ENCODE data around the gene CSNK2B. TPM values are rescaled to one million over a fixed set of nuclear protein-coding genes. Genes with fewer than 3 reads are reported as not detected.

CSNK2B gene
- total and polyA plus RNA-seq, 10 of the 15 experiments (the other 5 are each of a cell fraction or from before 2014, with no cell fraction given): 56.3 to 405 (median 286) TPM

- ChIA-PET CTCF (interaction anchor here (0.9 to 3.0 kb wide), 11 partner anchors 22 to 81 kb away, joined by 3 to 17 read pairs (median 4); partner anchors contain the start of genes ABHD16A, ATP6V1G2, BAG6 and LY6G5C), RAD21 (ENCODE audit: unreplicated experiment) (interaction anchor here (0.6 to 2.6 kb wide), 7 partner anchors 23 to 208 kb away, joined by 3 to 11 read pairs (median 3); partner anchors contain the start of genes ATP6V1G2, BAG6, NFKBIL1 and TNF), POLR2A (interaction anchor here (0.6 to 5.2 kb wide), 19 partner anchors 12 to 313 kb away, joined by 3 to 58 read pairs (median 3); partner anchors contain the start of genes ABHD16A, APOM, BAG6 and C6orf47), SMC1A (ENCODE audit: uncharacterized antibody, unreplicated experiment) (interaction anchor here (0.7 to 2.9 kb wide), 16 partner anchors 12 to 241 kb away, joined by 3 to 15 read pairs (median 4); partner anchors contain the start of genes BAG6, C6orf47, DDX39B and GPANK1)
- Histone ChIP-seq H3K4me3 (peak overlapping the region; percentile 86), H2AFZ (ENCODE audit: control insufficient read depth, low read depth, low read length) (no peak overlapping the region), H3K4me1 (ENCODE audit: control insufficient read depth, insufficient read depth, low read length) (peaks cover 3% of the 10 kb centered on the region), H3K9me3 (replicated peaks; ENCODE audit: control insufficient read depth, insufficient read depth, low read length) (no peaks in the 10 kb centered on the region), H3K27me3 (replicated peaks in 1 of 2; ENCODE audit: control insufficient read depth in 2 of 2, insufficient read depth in 2 of 2, low read length in 1 of 2) (no peaks in the 10 kb centered on the region), H4K20me1 (ENCODE audit: control insufficient read depth, insufficient read depth) (peaks cover 4% of the 10 kb centered on the region; the same call in 1 of the 2 replicates), H3K27ac (ENCODE audit: control insufficient read depth, insufficient read depth) (peak overlapping the region; percentile 96), H3K36me3 (ENCODE audit: control insufficient read depth in 2 of 2, insufficient read depth in 2 of 2, low read length in 1 of 2) (peaks cover 26 to 32% of the 10 kb centered on the region in 2 experiments), H3K4me2 (ENCODE audit: control insufficient read depth, insufficient read depth) (peak overlapping the region; percentile 74), H3K9ac (ENCODE audit: control insufficient read depth, insufficient read depth, low read length) (peak overlapping the region; percentile 99), H3K79me2 (ENCODE audit: control insufficient read depth, insufficient read depth, low read length) (peaks cover 39% of the 10 kb centered on the region)
- in situ Hi-C loops (cut with MboI) (no loop called here), intact Hi-C loops (cut with micrococcal nuclease; ENCODE audit: unreplicated experiment) (no loop called here)
- TF ChIP-seq POU2F2 (IDR thresholded peaks at IDR 0.05; ENCODE audit: borderline replicate concordance, low read depth, low read length) (no peak), YBX1 (IDR thresholded peaks at IDR 0.05) (no peak), ELK1 (IDR thresholded peaks at IDR 0.05; ENCODE audit: low read depth, low read length) (no peak)
- no TSS peak for BruUV-seq (replicated peaks)
- WGBS (ENCODE audit: insufficient coverage, insufficient replicate concordance, low lambda C conversion rate, missing lambda C conversion rate): 7% methylated on average over 4 of the region's 4 CpGs
- DNase-seq (ENCODE audit: low read depth, low spot score): no peak
- no peak for FAIRE-seq
- ATAC-seq: no peak
Observed at GRCh38 chr6:31621991-31622390, 43.9 kb upstream of the CSNK2B start.

- no peak for DNase-seq (ENCODE audit: low read depth, low spot score)
- BruUV-seq (replicated peaks): no TSS peak
- ChIA-PET RAD21 (ENCODE audit: unreplicated experiment) (interaction anchor here (0.7 to 2.6 kb wide), 6 partner anchors 29 to 147 kb away, joined by 3 to 11 read pairs (median 4); partner anchors contain the start of genes ATP6V1G2, BAG6, NFKBIL1 and TNF), SMC1A (ENCODE audit: uncharacterized antibody, unreplicated experiment) (interaction anchor here (0.7 to 2.9 kb wide), 14 partner anchors 10 to 240 kb away, joined by 3 to 15 read pairs (median 3); partner anchors contain the start of genes BAG6, C6orf47, GPANK1 and NEU1), POLR2A (interaction anchor here (0.6 to 5.2 kb wide), 10 partner anchors 16 to 183 kb away, joined by 3 to 58 read pairs (median 3); partner anchors contain the start of genes ABHD16A, APOM, BAG6 and C6orf47), CTCF (interaction anchor here (0.9 to 3.0 kb wide), 14 partner anchors 10 to 210 kb away, joined by 3 to 17 read pairs (median 4); partner anchors contain the start of genes ABHD16A, ATP6V1G2, BAG6 and LST1)
- no peak for FAIRE-seq
- intact Hi-C loops (cut with micrococcal nuclease; ENCODE audit: unreplicated experiment) (no loop called here), in situ Hi-C loops (cut with MboI) (no loop called here)
- TF ChIP-seq SMAD5 (IDR thresholded peaks at IDR 0.05; ENCODE audit: low read depth) (peak; percentile 52; the same call in 1 of the 2 replicates), PBX3 (IDR thresholded peaks at IDR 0.05; ENCODE audit: insufficient replicate concordance, low read depth, low read length) (no peak), NFYB (IDR thresholded peaks at IDR 0.05; ENCODE audit: insufficient read depth, low read depth, low read length) (no peak), DPF2 (IDR thresholded peaks at IDR 0.05) (no peak), POLR2A (IDR thresholded peaks at IDR 0.05; ENCODE audit: low read depth, low read length) (0 out of 2 replicates have a peak, but pooled peaks have one; percentile 15), BHLHE40 (IDR thresholded peaks at IDR 0.05; ENCODE audit: borderline replicate concordance in 1 of 2, low read depth in 2 of 2, low read length in 1 of 2) (peak; percentile 19 to 57; a peak in 2 of 4 replicates), POLR2AphosphoS5 (IDR thresholded peaks at IDR 0.05; ENCODE audit: low read length) (0 out of 2 replicates have a peak, but pooled peaks have one; percentile 24)
- Histone ChIP-seq H3K27ac (ENCODE audit: control insufficient read depth, insufficient read depth) (no peak overlapping the region), H2AFZ (ENCODE audit: control insufficient read depth, low read depth, low read length) (no peak overlapping the region), H3K4me2 (ENCODE audit: control insufficient read depth, insufficient read depth) (peak overlapping the region; percentile 74), H3K9ac (ENCODE audit: control insufficient read depth, insufficient read depth, low read length) (peak overlapping the region; percentile 99; the same call in 1 of the 2 replicates), H3K4me3 (peak overlapping the region; percentile 86; the same call in 1 of the 2 replicates), H3K79me2 (ENCODE audit: control insufficient read depth, insufficient read depth, low read length) (peaks cover 39% of the 10 kb centered on the region), H4K20me1 (ENCODE audit: control insufficient read depth, insufficient read depth) (peaks cover 4% of the 10 kb centered on the region; the same call in 1 of the 2 replicates), H3K27me3 (replicated peaks in 1 of 2; ENCODE audit: control insufficient read depth in 2 of 2, insufficient read depth in 2 of 2, low read length in 1 of 2) (no peaks in the 10 kb centered on the region), H3K36me3 (ENCODE audit: control insufficient read depth in 2 of 2, insufficient read depth in 2 of 2, low read length in 1 of 2) (peaks cover 31 to 39% of the 10 kb centered on the region in 2 experiments), H3K9me3 (replicated peaks; ENCODE audit: control insufficient read depth, insufficient read depth, low read length) (no peaks in the 10 kb centered on the region), H3K4me1 (ENCODE audit: control insufficient read depth, insufficient read depth, low read length) (peaks cover 2% of the 10 kb centered on the region)
- WGBS (ENCODE audit: insufficient coverage, insufficient replicate concordance, low lambda C conversion rate, missing lambda C conversion rate): 86% methylated on average over 10 of the region's 10 CpGs
- no peak for ATAC-seq
Observed at GRCh38 chr6:31622684-31623091, 43.2 kb upstream of the CSNK2B start.
